ENCODE data around the gene WDTC1.
A peak's percentile ranks its signal among the peaks of the same experiment; 100 is the strongest.

WDTC1 gene

GRCh38 chr1:27357281-27358037 is 123.0 kb downstream of the WDTC1 start:
- Mint-ChIP-seq H3K4me1 (ENCODE audit: low read depth) (peaks cover 20% of the 10 kb centered on the region), H3K27me3 (ENCODE audit: low read depth) (no peaks in the 10 kb centered on the region), H3K27ac (peak overlapping the region; percentile 85), H3K4me3 (peak overlapping the region; percentile 59), H3K36me3 (ENCODE audit: low read depth) (peaks cover 3% of the 10 kb centered on the region), H3K9me3 (no peaks in the 10 kb centered on the region)
